HL-60/S4 (cell line): ENCODE data around the gene ZNF558.
"Not testable (repeated sequence)": the region's sequence is repeated elsewhere in the genome, so short reads cannot be mapped to it uniquely, and the experiment has no call there.

ENCODE experiments used
- in situ Hi-C: fragments of 300-500 bp; cut with MboI; formaldehyde crosslinking; loops from 2 replicates; pipeline ENCODE4 v1.14.3; 2022; ENCODE audit warnings: low sequenced_read_pairs

The ZNF558 gene

GRCh38 chr19:8811315-8812172 is 20.6 kb downstream of the ZNF558 start:
- in situ Hi-C loops, result no loop called here

- in situ Hi-C loops, result no loop called here
These were observed 25.4 kb downstream of the ZNF558 start for GRCh38 chr19:8806661-8807060.

GRCh38 chr19:8794823-8795222 is 37.3 kb downstream of the ZNF558 start:
- in situ Hi-C loops, result no loop called here

- in situ Hi-C loops, result not testable (repeated sequence)
These were observed 58.5 kb downstream of the ZNF558 start for GRCh38 chr19:8773587-8773986.

GRCh38 chr19:8769265-8769664 is 62.8 kb downstream of the ZNF558 start:
- in situ Hi-C loops, result not testable (repeated sequence)

GRCh38 chr19:8767257-8767656 is 64.8 kb downstream of the ZNF558 start:
- in situ Hi-C loops, result not testable (repeated sequence)
